Measurements from ENCODE around the gene GNAI1.

GRCh38 chr7:80154656-80155333 is 20.2 kb downstream of the GNAI1 start:
- TF ChIP-seq CTCF (IDR thresholded peaks at IDR 0.05 in 2 of 3, conservative IDR thresholded peaks at IDR 0.05 in 1 of 3; ENCODE audit: control insufficient read depth in 2 of 3, extremely low read depth in 1 of 3, insufficient read depth in 1 of 3, low read depth in 3 of 3, low read length in 3 of 3) (no peak), POLR2A (IDR thresholded peaks at IDR 0.05; ENCODE audit: low read depth, low read length) (no peak), CBFB (IDR thresholded peaks at IDR 0.05; ENCODE audit: low read depth) (no peak), GABPA (IDR thresholded peaks at IDR 0.05; ENCODE audit: low read depth) (no peak), CREM (IDR thresholded peaks at IDR 0.05; ENCODE audit: low read depth) (no peak), JUND (IDR thresholded peaks at IDR 0.05; ENCODE audit: low read depth, low read length) (no peak), REST (IDR thresholded peaks at IDR 0.05; ENCODE audit: low read depth, low read length) (no peak), MAX (IDR thresholded peaks at IDR 0.05; ENCODE audit: low read depth, low read length) (no peak), SUPT20H (IDR thresholded peaks at IDR 0.05; ENCODE audit: borderline replicate concordance, control insufficient read depth, low read depth, low read length) (no peak), USF2 (IDR thresholded peaks at IDR 0.05; ENCODE audit: borderline replicate concordance, low read depth, low read length) (no peak), ZSCAN29 (IDR thresholded peaks at IDR 0.05) (no peak), STAT3 (IDR thresholded peaks at IDR 0.05; ENCODE audit: low read depth, low read length) (no peak), TCF12 (IDR thresholded peaks at IDR 0.05; ENCODE audit: low read depth, low read length) (no peak), YY1 (IDR thresholded peaks at IDR 0.05; ENCODE audit: low read depth, low read length) (no peak)

Data from GM12878 (cell line).